ENCODE measurements around the gene HLCS.
A peak's percentile ranks its signal among the peaks of the same experiment; 100 is the strongest.

HLCS gene

GRCh38 chr21:36980280-36981048, 14.0 kb upstream of the HLCS start:
- no peak for TF ChIP-seq TAF1 (IDR thresholded peaks at IDR 0.05; ENCODE audit: borderline replicate concordance, low read depth, low read length)
- no peak for TF ChIP-seq POLR2AphosphoS5 (IDR thresholded peaks at IDR 0.05; ENCODE audit: low read depth, low read length)
- no peak for TF ChIP-seq POLR2A (IDR thresholded peaks at IDR 0.05; ENCODE audit: low read depth, low read length)
- DNase-seq (ENCODE audit: insufficient read length) (no peak), FAIRE-seq (no peak)

GRCh38 chr21:36976882-36977651, 10.6 kb upstream of the HLCS start:
- FAIRE-seq (peak; percentile 79), DNase-seq (ENCODE audit: insufficient read length) (no peak)
- TF ChIP-seq TAF1 (IDR thresholded peaks at IDR 0.05; ENCODE audit: borderline replicate concordance, low read depth, low read length) (no peak), POLR2A (IDR thresholded peaks at IDR 0.05; ENCODE audit: low read depth, low read length) (no peak), POLR2AphosphoS5 (IDR thresholded peaks at IDR 0.05; ENCODE audit: low read depth, low read length) (no peak)

GRCh38 chr21:36976228-36976861, 9.9 kb upstream of the HLCS start:
- DNase-seq (ENCODE audit: insufficient read length) (no peak), FAIRE-seq (no peak)
- no peak for TF ChIP-seq POLR2A (IDR thresholded peaks at IDR 0.05; ENCODE audit: low read depth, low read length)
- TF ChIP-seq TAF1 (IDR thresholded peaks at IDR 0.05; ENCODE audit: borderline replicate concordance, low read depth, low read length), result no peak
- TF ChIP-seq POLR2AphosphoS5 (IDR thresholded peaks at IDR 0.05; ENCODE audit: low read depth, low read length), result no peak

- no peak for TF ChIP-seq TAF1 (IDR thresholded peaks at IDR 0.05; ENCODE audit: borderline replicate concordance, low read depth, low read length)
- no peak for TF ChIP-seq POLR2AphosphoS5 (IDR thresholded peaks at IDR 0.05; ENCODE audit: low read depth, low read length)
- no peak for TF ChIP-seq POLR2A (IDR thresholded peaks at IDR 0.05; ENCODE audit: low read depth, low read length)
- FAIRE-seq (no peak), DNase-seq (ENCODE audit: insufficient read length) (no peak)
Measured at GRCh38 chr21:36974851-36975192, 8.4 kb upstream of the HLCS start.

- DNase-seq (ENCODE audit: insufficient read length) (no peak), FAIRE-seq (no peak)
- TF ChIP-seq POLR2AphosphoS5 (IDR thresholded peaks at IDR 0.05; ENCODE audit: low read depth, low read length) (no peak), POLR2A (IDR thresholded peaks at IDR 0.05; ENCODE audit: low read depth, low read length) (no peak), TAF1 (IDR thresholded peaks at IDR 0.05; ENCODE audit: borderline replicate concordance, low read depth, low read length) (no peak)
Measured at GRCh38 chr21:36973986-36974850, 7.7 kb upstream of the HLCS start.

- FAIRE-seq (no peak), DNase-seq (ENCODE audit: insufficient read length) (no peak)
- no peak for TF ChIP-seq TAF1 (IDR thresholded peaks at IDR 0.05; ENCODE audit: borderline replicate concordance, low read depth, low read length)
- no peak for TF ChIP-seq POLR2AphosphoS5 (IDR thresholded peaks at IDR 0.05; ENCODE audit: low read depth, low read length)
- TF ChIP-seq POLR2A (IDR thresholded peaks at IDR 0.05; ENCODE audit: low read depth, low read length), result no peak
Measured at GRCh38 chr21:36968976-36969375, 2.5 kb upstream of the HLCS start.

- DNase-seq (ENCODE audit: insufficient read length) (no peak), FAIRE-seq (no peak)
- TF ChIP-seq POLR2AphosphoS5 (IDR thresholded peaks at IDR 0.05; ENCODE audit: low read depth, low read length) (no peak), POLR2A (IDR thresholded peaks at IDR 0.05; ENCODE audit: low read depth, low read length) (no peak), TAF1 (IDR thresholded peaks at IDR 0.05; ENCODE audit: borderline replicate concordance, low read depth, low read length) (no peak)
Measured at GRCh38 chr21:36968414-36968813, 1.9 kb upstream of the HLCS start.

- no peak for FAIRE-seq
- DNase-seq (ENCODE audit: insufficient read length), result no peak
- TF ChIP-seq TAF1 (IDR thresholded peaks at IDR 0.05; ENCODE audit: borderline replicate concordance, low read depth, low read length), result no peak
- TF ChIP-seq POLR2AphosphoS5 (IDR thresholded peaks at IDR 0.05; ENCODE audit: low read depth, low read length), result no peak
- no peak for TF ChIP-seq POLR2A (IDR thresholded peaks at IDR 0.05; ENCODE audit: low read depth, low read length)
Measured at GRCh38 chr21:36966821-36967768, 626 bp upstream of the HLCS start.

- DNase-seq (ENCODE audit: insufficient read length) (no peak), FAIRE-seq (no peak)
- TF ChIP-seq POLR2AphosphoS5 (IDR thresholded peaks at IDR 0.05; ENCODE audit: low read depth, low read length) (no peak), POLR2A (IDR thresholded peaks at IDR 0.05; ENCODE audit: low read depth, low read length) (no peak), TAF1 (IDR thresholded peaks at IDR 0.05; ENCODE audit: borderline replicate concordance, low read depth, low read length) (no peak)
Measured at GRCh38 chr21:36965720-36966065, 776 bp downstream of the HLCS start.

Measured in GM12892 (cell line).